Activated CD4-positive, alpha-beta memory T cell treated with anti-CD3 and anti-CD28 coated beads for 36 hours (primary cell): Measurements from ENCODE around the gene SCAF1. TPM values are rescaled to one million over a fixed set of nuclear protein-coding genes. Genes with fewer than 3 reads are reported as not detected.
A peak's percentile ranks its signal among the peaks of the same experiment; 100 is the strongest.

ENCODE experiments used
- CTCF ChIA-PET: fragments of 350-600 bp; sonication (Branson Sonifier 250); formaldehyde crosslinking; loops from one replicate; lab custom pipeline; 2021; ENCODE audit warnings: antibody characterized with exemption, inconsistent platforms; lab: Charles Lee
- POLR2A ChIA-PET: fragments of 350-600 bp; sonication (Branson Sonifier 250); formaldehyde crosslinking; loops from one replicate; lab custom pipeline; 2021; ENCODE audit warnings: antibody characterized with exemption; lab: Charles Lee
- DNase-seq: peaks from one replicate; pipeline ENCODE4 v3.0.0-alpha.2; 2020
- H3K27ac Mint-ChIP-seq: one replicate; pipeline ENCODE4 v1.8.0; 2021; ENCODE audit warnings: mixed read lengths
- H3K27me3 Mint-ChIP-seq: one replicate; pipeline ENCODE4 v1.8.0; 2021; ENCODE audit warnings: mixed read lengths
- H3K36me3 Mint-ChIP-seq: one replicate; pipeline ENCODE4 v1.8.0; 2021; ENCODE audit warnings: mixed read lengths
- H3K4me1 Mint-ChIP-seq: one replicate; pipeline ENCODE4 v1.8.0; 2021; ENCODE audit warnings: low read depth, mixed read lengths
- H3K4me3 Mint-ChIP-seq: one replicate; pipeline ENCODE4 v1.8.0; 2021; ENCODE audit warnings: mild to moderate bottlenecking, mixed read lengths
- H3K9me3 Mint-ChIP-seq: one replicate; pipeline ENCODE4 v1.8.0; 2021; ENCODE audit warnings: mixed read lengths
- intact Hi-C: fragments of 100-400 bp; cut with micrococcal nuclease; formaldehyde crosslinking; loops from one replicate; pipeline ENCODE4 v1.15.1; 2023
- total RNA-seq, 2 experiments: library from RNA; stranded (reverse); gene quantifications; one replicate each; pipeline ENCODE4 v1.2.3, GENCODE V29; 2021

The SCAF1 gene
- total RNA-seq, 2 experiments from 2014 or later: 57.4 to 58.6 TPM

GRCh38 chr19:49596954-49597702, 44.9 kb upstream of the SCAF1 start:
- H3K4me3 Mint-ChIP-seq: no peak overlapping the region
- POLR2A ChIA-PET: no interaction called here
- no peaks in the 10 kb centered on the region for H3K9me3 Mint-ChIP-seq
- H3K4me1 Mint-ChIP-seq: peaks cover 19% of the 10 kb centered on the region
- intact Hi-C loops: no loop called here
- H3K27me3 Mint-ChIP-seq: no peaks in the 10 kb centered on the region
- no peak for DNase-seq
- no peak overlapping the region for H3K27ac Mint-ChIP-seq
- CTCF ChIA-PET: no interaction called here
- H3K36me3 Mint-ChIP-seq: peaks cover 39% of the 10 kb centered on the region

GRCh38 chr19:49597703-49597974, 44.4 kb upstream of the SCAF1 start:
- CTCF ChIA-PET: no interaction called here

GRCh38 chr19:49599378-49600295, 42.4 kb upstream of the SCAF1 start:
- Mint-ChIP-seq H3K27me3 (no peaks in the 10 kb centered on the region), H3K36me3 (peaks cover 36% of the 10 kb centered on the region), H3K4me3 (no peak overlapping the region), H3K4me1 (peaks cover 3% of the 10 kb centered on the region), H3K9me3 (no peaks in the 10 kb centered on the region), H3K27ac (peak overlapping the region; percentile 19)
- POLR2A ChIA-PET: interaction anchor here (0.6 kb wide), 1 partner anchor 41 kb away, joined by 3 read pairs; the partner anchor contains the start of gene RRAS
- CTCF ChIA-PET: interaction anchor here (1.1 kb wide), 1 partner anchor 11 kb away, joined by 3 read pairs; no protein-coding TSS in a partner anchor
- intact Hi-C loops: no loop called here
- no peak for DNase-seq

More at GRCh38 chr19:49597703-49597974, 44.4 kb upstream of the SCAF1 start:
- Mint-ChIP-seq H3K36me3 (peaks cover 40% of the 10 kb centered on the region), H3K27ac (no peak overlapping the region), H3K27me3 (no peaks in the 10 kb centered on the region), H3K4me3 (no peak overlapping the region), H3K4me1 (peaks cover 16% of the 10 kb centered on the region), H3K9me3 (no peaks in the 10 kb centered on the region)
- intact Hi-C loops: no loop called here
- no peak for DNase-seq
- POLR2A ChIA-PET: no interaction called here

GRCh38 chr19:49601482-49602038, 40.4 kb upstream of the SCAF1 start:
- H3K27me3 Mint-ChIP-seq: no peaks in the 10 kb centered on the region
- intact Hi-C loops: no loop called here
- ChIA-PET POLR2A (no interaction called here), CTCF (interaction anchor here (0.6 kb wide), 1 partner anchor 98 kb away, joined by 3 read pairs; no protein-coding TSS in a partner anchor)
- no peak overlapping the region for H3K27ac Mint-ChIP-seq
- H3K4me3 Mint-ChIP-seq: no peak overlapping the region
- no peak for DNase-seq
- no peaks in the 10 kb centered on the region for H3K9me3 Mint-ChIP-seq
- H3K4me1 Mint-ChIP-seq: peaks cover 4% of the 10 kb centered on the region
- H3K36me3 Mint-ChIP-seq: peaks cover 33% of the 10 kb centered on the region

GRCh38 chr19:49602806-49603205, 39.2 kb upstream of the SCAF1 start:
- intact Hi-C loops: no loop called here
- POLR2A ChIA-PET: no interaction called here
- Mint-ChIP-seq H3K4me1 (peaks cover 4% of the 10 kb centered on the region), H3K36me3 (peaks cover 33% of the 10 kb centered on the region), H3K27me3 (no peaks in the 10 kb centered on the region), H3K4me3 (no peak overlapping the region), H3K9me3 (no peaks in the 10 kb centered on the region), H3K27ac (no peak overlapping the region)
- CTCF ChIA-PET: no interaction called here
- DNase-seq: no peak

- intact Hi-C loops: no loop called here
- DNase-seq: no peak
- peaks cover 19% of the 10 kb centered on the region for H3K36me3 Mint-ChIP-seq
- no peak overlapping the region for H3K27ac Mint-ChIP-seq
- no peaks in the 10 kb centered on the region for H3K27me3 Mint-ChIP-seq
- H3K4me1 Mint-ChIP-seq: peaks cover 4% of the 10 kb centered on the region
- H3K9me3 Mint-ChIP-seq: no peaks in the 10 kb centered on the region
- no peak overlapping the region for H3K4me3 Mint-ChIP-seq
- ChIA-PET POLR2A (no interaction called here), CTCF (interaction anchor here (0.5 kb wide), 1 partner anchor 54 kb away, joined by 3 read pairs; no protein-coding TSS in a partner anchor)
Measured at GRCh38 chr19:49605605-49606004, 36.4 kb upstream of the SCAF1 start.

GRCh38 chr19:49609499-49610092, 32.4 kb upstream of the SCAF1 start:
- ChIA-PET POLR2A (interaction anchor here (0.5 kb wide), 1 partner anchor 76 kb away, joined by 3 read pairs; no protein-coding TSS in a partner anchor), CTCF (interaction anchor here (0.6 kb wide), 1 partner anchor 63 kb away, joined by 5 read pairs; no protein-coding TSS in a partner anchor)
- no peaks in the 10 kb centered on the region for H3K27me3 Mint-ChIP-seq
- intact Hi-C loops: no loop called here
- no peak overlapping the region for H3K27ac Mint-ChIP-seq
- peaks cover 7% of the 10 kb centered on the region for H3K36me3 Mint-ChIP-seq
- no peaks in the 10 kb centered on the region for H3K9me3 Mint-ChIP-seq
- H3K4me1 Mint-ChIP-seq: peaks cover 15% of the 10 kb centered on the region
- no peak overlapping the region for H3K4me3 Mint-ChIP-seq
- no peak for DNase-seq

GRCh38 chr19:49613374-49613773, 28.6 kb upstream of the SCAF1 start:
- no peak for DNase-seq
- CTCF ChIA-PET: no interaction called here
- Mint-ChIP-seq H3K27ac (peak overlapping the region; percentile 83), H3K36me3 (peaks cover 35% of the 10 kb centered on the region), H3K4me3 (no peak overlapping the region), H3K4me1 (peaks cover 14% of the 10 kb centered on the region), H3K27me3 (no peaks in the 10 kb centered on the region), H3K9me3 (no peaks in the 10 kb centered on the region)
- intact Hi-C loops: no loop called here
- POLR2A ChIA-PET: no interaction called here

GRCh38 chr19:49614096-49614833, 27.7 kb upstream of the SCAF1 start:
- Mint-ChIP-seq H3K27ac (peak overlapping the region; percentile 83), H3K36me3 (peaks cover 35% of the 10 kb centered on the region), H3K4me3 (no peak overlapping the region), H3K27me3 (no peaks in the 10 kb centered on the region), H3K4me1 (peaks cover 14% of the 10 kb centered on the region), H3K9me3 (no peaks in the 10 kb centered on the region)
- ChIA-PET POLR2A (no interaction called here), CTCF (interaction anchor here (0.8 kb wide), 1 partner anchor 26 kb away, joined by 4 read pairs; the partner anchor contains the start of gene RRAS)
- intact Hi-C loops: no loop called here
- peak; percentile 55 for DNase-seq

- Mint-ChIP-seq H3K36me3 (peaks cover 36% of the 10 kb centered on the region), H3K4me1 (peaks cover 14% of the 10 kb centered on the region), H3K9me3 (no peaks in the 10 kb centered on the region), H3K27me3 (no peaks in the 10 kb centered on the region), H3K27ac (no peak overlapping the region), H3K4me3 (no peak overlapping the region)
- intact Hi-C loops: no loop called here
- ChIA-PET POLR2A (interaction anchor here (2.1 kb wide), 1 partner anchor 28 kb away, joined by 4 read pairs; no protein-coding TSS in a partner anchor), CTCF (no interaction called here)
- no peak for DNase-seq
Measured at GRCh38 chr19:49615861-49616260, 26.1 kb upstream of the SCAF1 start.

GRCh38 chr19:49616532-49616931, 25.5 kb upstream of the SCAF1 start:
- CTCF ChIA-PET: interaction anchor here (0.8 to 3.0 kb wide), 2 partner anchors 56 to 64 kb away, joined by 3 to 14 read pairs; no protein-coding TSS in a partner anchor
- POLR2A ChIA-PET: interaction anchor here (2.1 kb wide), 1 partner anchor 27 kb away, joined by 4 read pairs; no protein-coding TSS in a partner anchor

More at GRCh38 chr19:49616532-49616931, 25.5 kb upstream of the SCAF1 start:
- peaks cover 14% of the 10 kb centered on the region for H3K4me1 Mint-ChIP-seq
- H3K36me3 Mint-ChIP-seq: peaks cover 36% of the 10 kb centered on the region
- H3K27me3 Mint-ChIP-seq: no peaks in the 10 kb centered on the region
- no peaks in the 10 kb centered on the region for H3K9me3 Mint-ChIP-seq
- no peak overlapping the region for H3K4me3 Mint-ChIP-seq
- no peak overlapping the region for H3K27ac Mint-ChIP-seq
- no peak for DNase-seq
- intact Hi-C loops: no loop called here
